C4-2B (cell line): ENCODE measurements around the gene ZSWIM5.

Source experiments
- H3K27ac ChIP-seq: fragments of 450-650 bp; 2 replicates; pipeline ENCODE4 v1.5.1; 2017
- ZFX ChIP-seq: fragments of 450-650 bp; IDR thresholded peaks from 2 replicates; pipeline ENCODE4 v1.6.1; 2017
- TF ChIP-seq, protein P1 (sequence below): fragments of 450-650 bp; conservative IDR thresholded peaks from 2 replicates; pipeline ENCODE4 v1.5.1; 2017; ENCODE audit warnings: mild to moderate bottlenecking

ZSWIM5 gene

DNA sequence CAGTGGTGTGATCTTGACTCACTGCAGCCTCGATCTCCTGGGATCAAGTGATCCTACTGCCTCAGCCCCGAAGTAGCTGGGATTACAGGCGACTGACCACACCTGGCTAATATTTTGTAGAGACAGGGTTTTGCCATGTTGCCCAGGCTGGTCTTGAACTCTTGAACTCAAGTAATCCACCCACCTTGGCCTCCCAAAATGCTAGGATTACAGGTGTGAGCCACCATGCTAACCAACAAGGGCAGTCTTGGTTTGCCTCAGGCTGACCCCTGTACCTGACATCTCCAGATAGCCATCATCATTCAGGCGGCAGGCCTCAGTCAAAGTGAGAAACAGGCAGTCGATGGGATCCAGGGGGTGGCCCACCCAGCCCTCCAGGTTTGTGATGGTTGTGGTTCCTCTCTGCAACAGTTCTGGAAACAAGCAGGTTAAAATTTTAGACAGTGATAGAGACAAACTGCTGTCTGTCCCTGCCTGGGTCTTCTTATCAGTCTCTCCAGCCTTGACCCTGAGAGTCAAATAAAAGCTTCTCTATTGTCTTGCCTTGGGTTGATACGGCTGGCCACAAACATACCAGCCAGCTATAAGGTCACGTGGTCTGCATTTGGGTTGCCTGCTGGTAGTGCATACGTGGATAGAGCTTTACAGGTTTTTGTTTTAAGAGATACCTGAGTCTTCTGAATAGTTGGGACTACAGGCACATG is 167.6 kb downstream of the ZSWIM5 start:
- TF ChIP-seq ZFX, result no peak
- TF ChIP-seq, protein P1, sequence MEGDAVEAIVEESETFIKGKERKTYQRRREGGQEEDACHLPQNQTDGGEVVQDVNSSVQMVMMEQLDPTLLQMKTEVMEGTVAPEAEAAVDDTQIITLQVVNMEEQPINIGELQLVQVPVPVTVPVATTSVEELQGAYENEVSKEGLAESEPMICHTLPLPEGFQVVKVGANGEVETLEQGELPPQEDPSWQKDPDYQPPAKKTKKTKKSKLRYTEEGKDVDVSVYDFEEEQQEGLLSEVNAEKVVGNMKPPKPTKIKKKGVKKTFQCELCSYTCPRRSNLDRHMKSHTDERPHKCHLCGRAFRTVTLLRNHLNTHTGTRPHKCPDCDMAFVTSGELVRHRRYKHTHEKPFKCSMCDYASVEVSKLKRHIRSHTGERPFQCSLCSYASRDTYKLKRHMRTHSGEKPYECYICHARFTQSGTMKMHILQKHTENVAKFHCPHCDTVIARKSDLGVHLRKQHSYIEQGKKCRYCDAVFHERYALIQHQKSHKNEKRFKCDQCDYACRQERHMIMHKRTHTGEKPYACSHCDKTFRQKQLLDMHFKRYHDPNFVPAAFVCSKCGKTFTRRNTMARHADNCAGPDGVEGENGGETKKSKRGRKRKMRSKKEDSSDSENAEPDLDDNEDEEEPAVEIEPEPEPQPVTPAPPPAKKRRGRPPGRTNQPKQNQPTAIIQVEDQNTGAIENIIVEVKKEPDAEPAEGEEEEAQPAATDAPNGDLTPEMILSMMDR, result no peak
- H3K27ac ChIP-seq, result no peak overlapping the region

DNA sequence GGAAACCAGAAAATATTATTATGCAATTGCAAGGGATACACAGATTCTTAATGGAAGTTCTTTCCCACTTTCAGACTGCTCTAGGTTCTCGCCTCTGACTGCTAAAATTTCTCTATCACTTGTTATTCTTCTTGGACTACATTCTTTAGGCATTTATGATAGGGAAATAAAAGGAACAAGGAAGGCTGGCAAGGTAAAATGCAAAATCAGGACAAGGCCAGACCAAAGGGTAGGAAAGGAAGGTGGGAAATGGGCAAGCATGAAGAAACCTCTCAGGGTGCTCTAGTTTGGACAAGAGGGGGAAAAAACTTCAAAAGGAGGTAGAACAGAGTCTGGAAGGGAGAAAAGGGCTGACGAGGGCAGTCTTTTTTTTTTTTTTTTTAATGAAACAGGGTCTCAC is 168.2 kb downstream of the ZSWIM5 start:
- H3K27ac ChIP-seq, result no peak overlapping the region
- TF ChIP-seq, protein P1, result no peak
- no peak for TF ChIP-seq ZFX

DNA sequence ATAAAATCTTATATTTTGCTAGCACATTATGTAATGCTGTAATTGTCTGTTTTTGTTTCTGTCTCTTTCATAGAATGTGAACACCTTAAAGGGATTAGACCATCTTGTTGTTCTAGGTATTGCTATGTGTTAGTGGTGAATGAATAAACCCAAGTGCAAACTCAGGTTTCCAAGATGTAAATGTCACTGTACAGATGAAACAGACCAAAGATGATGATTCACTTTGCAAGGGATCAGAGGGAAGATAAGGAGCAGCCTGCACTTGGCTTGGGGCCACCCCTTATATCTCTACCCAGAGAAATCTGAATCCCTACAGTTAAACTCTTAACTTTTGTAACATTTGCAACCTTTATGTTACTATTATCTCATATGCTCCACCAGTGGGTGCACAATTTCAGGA is 168.9 kb downstream of the ZSWIM5 start:
- TF ChIP-seq ZFX, result no peak
- TF ChIP-seq, protein P1, result no peak

DNA sequence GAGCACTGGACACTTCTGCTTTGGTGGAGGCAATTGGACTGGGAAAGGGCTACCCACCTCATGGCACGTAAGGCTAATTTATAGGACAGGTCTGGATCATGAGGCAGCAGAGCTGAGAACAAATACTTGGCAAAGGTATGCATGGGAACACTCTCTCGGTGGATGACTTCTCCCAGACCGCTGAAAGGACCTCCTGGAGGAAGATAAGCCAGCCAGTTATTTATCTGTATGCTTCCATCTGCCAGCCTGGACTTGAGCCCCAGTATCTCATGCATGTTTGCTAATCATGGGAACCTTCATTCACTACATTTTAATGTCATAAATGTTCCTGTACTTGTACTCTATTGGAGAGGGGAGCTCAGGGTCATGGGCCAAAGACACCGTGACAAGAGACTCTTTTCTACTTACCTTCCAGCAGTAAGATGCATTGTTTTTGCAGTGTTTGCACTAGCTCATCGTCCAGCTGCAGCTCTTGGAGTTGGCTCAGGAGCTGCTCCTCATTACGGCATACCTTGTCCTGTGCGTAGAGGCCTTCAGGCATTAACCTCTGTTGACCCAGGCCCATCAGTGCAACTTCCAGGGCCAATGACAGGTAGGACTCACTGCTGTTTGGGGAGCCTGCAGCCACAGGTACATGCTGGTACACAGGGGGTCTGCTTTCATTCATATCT is 170.6 kb downstream of the ZSWIM5 start:
- TF ChIP-seq ZFX, result no peak
- TF ChIP-seq, protein P1, result no peak
- no peak overlapping the region for H3K27ac ChIP-seq

More for the DNA sequence above, 168.9 kb downstream of the ZSWIM5 start:
- H3K27ac ChIP-seq, result no peak overlapping the region

DNA sequence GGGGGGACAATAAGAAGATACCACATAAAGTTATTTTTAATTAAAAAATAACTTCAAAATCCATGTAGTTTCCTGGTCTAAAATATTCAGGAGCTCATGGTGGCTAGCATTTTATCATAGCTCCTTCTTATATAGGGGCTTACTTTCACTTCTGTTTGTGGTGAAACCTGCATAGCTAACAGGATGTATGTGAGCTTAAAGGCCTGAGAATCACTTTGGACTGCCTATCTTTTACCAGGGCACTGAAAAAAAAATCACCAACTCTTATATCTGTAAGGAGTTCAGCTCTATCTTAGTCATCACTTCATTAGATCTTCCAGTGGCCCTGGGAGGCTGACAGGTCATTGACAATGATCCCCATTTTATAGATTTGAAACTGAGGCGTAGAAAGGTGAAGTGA is 173.0 kb downstream of the ZSWIM5 start:
- no peak overlapping the region for H3K27ac ChIP-seq
- TF ChIP-seq ZFX, result no peak
- TF ChIP-seq, protein P1, result no peak

DNA sequence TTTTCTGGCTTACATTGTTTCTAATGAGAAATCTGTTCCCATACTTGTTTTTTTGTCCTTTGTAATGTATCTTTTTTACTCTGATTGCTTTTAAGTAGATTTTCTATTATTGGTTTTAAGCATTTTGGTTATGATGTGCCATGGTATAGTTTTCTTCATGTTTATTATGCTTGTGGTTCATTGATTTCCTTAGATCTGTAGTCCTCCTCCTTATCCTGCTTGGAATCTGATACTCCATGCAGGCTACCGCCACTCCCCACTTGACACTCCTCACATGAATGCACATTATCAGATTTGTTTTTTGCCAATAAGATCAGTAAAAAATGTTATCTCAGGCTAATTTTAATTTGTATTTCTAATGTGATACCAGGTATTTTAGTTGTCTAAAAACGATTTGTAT is 173.6 kb downstream of the ZSWIM5 start:
- TF ChIP-seq ZFX, result no peak
- TF ChIP-seq, protein P1, result no peak
- no peak overlapping the region for H3K27ac ChIP-seq

DNA sequence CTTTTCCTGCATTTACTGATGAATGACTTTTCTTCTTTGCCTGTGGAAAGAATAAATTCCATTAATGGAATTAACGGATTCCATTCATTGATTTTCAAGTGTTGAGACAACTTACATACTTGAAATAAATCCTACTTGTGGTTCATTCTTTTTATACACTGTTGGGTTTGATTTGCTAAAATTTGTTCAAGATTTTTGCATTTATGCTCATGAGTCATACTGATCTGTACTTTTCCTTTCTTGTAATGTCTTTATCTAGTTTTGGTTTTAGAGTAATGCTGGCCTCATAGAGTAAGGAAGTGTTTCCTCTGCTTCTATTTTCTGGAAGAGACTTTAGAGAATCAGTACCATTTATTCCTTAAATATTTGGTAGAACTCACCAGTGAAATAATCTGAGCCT is 180.0 kb downstream of the ZSWIM5 start:
- no peak overlapping the region for H3K27ac ChIP-seq
- no peak for TF ChIP-seq ZFX
- TF ChIP-seq, protein P1, result no peak
